Measurements from ENCODE around the gene STK39.

The STK39 gene

DNA sequence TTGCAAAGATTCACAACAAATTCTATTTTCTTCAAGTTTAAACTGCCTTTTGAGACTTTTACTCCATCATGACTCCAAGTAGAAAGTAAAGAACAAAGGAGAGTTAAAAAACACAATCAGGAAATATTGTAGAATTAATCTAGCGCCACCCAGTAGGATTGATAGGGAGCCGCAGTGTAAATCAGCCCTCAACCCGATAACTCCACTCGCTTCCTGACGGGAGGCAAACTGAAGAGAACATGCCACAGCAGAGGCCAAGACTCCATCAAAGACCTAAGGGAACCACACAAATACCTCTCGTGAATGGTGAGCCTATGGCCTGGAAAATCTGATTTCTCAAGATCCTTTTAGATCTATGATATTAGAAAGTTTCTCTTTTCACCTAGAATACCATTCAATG lies 319.0 kb downstream of the STK39 start:
- no peak for DNase-seq (ENCODE audit: low read depth in 3 of 3)

DNA sequence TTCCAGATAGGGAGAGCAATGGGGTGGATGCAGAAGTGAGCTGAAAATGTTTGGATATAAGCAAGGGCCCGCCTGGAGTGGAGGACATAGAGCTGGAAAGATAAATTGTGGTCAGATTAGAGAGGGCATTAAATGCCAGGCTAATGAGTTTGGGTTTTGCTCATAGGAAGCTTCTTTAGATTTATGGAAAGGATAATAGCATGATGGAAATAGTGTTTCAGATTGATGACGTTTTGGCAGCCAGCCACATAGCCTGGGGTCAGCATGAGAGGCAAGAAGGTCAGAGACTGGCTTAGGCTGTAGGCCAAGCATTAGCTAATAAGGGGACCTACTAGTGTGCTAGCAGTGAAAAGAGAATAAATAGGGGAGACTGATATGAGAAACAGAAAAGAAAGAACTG lies 321.6 kb downstream of the STK39 start:
- DNase-seq (ENCODE audit: low read depth in 3 of 3): no peak

DNA sequence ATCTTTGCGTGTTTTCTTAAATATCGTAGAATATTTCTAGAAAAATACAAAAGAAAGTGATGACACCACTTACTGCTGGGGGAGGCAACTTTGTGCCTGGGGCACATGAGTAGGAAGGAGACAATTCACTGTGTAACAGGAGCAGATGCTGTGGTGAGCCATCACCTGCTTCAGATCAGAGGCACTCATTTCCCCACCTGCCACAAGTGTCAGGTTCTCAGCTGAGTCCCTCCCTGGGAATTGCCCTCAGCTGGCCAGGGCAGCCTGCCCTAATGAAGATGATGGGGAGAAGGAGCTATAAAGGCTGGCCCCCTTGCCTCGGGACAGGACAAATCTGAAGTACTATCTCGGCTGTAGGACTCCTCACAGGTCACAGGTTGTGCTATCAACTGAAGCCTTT lies 322.8 kb downstream of the STK39 start:
- no peak for DNase-seq (ENCODE audit: low read depth in 3 of 3)

DNA sequence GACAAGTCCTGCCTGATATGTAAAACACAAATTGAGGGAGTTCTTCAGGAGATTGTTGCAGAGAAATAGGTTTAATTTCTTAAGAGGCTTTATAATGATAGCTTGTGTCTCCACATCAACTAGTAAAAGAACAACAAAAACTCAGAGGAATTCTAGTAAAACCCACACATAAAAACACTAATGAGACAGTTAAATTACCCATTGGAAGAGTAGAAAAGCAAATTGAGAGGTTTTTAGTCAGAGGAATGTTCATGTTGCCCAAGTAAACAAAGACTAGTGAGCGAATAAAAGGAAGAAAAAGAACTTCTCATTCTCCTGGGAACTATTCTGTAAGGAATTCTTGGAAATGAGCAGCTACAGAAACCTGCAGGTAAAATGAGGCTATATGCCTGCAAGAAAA lies 330.6 kb downstream of the STK39 start:
- DNase-seq (ENCODE audit: low read depth in 3 of 3): no peak

DNA sequence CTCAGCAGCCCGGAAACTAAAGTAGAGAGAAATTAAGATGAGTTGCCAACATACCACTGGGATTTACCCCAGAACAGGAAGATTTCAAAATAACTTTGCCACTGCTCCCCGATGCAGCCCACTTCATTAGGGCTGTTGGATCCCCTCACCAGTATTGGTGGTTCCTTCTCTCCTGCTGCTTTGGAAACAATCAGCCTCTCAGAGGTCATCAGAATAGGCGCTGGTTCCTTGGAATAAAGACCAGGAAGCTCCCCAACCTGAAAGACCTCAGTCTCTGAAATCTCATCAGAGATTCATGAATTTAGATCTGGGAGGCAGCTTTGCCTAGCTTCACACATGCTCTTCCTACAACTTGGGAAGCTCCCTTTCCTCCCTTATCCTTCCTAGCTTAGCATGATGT lies 332.4 kb downstream of the STK39 start:
- no peak for DNase-seq (ENCODE audit: low read depth in 3 of 3)

DNA sequence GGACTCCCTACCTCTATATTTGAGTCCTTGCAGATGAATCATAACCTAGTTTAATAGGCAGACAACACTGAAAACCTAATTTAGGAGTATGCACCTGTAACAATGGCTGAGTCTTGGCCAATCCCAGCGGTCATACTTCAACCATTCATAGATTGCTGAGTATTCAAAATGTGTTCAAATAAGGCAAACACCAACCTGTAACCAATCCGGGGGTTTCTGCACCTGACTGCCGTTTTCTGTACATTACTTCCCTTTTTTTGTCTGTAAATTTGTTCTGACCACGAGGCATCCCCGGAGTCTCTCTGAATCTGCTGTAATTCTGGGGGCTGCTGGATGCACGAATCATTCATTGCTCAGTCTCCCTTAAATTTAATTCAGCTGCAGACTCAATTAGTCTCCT lies 338.6 kb downstream of the STK39 start:
- no peak for DNase-seq (ENCODE audit: low read depth in 3 of 3)

DNA sequence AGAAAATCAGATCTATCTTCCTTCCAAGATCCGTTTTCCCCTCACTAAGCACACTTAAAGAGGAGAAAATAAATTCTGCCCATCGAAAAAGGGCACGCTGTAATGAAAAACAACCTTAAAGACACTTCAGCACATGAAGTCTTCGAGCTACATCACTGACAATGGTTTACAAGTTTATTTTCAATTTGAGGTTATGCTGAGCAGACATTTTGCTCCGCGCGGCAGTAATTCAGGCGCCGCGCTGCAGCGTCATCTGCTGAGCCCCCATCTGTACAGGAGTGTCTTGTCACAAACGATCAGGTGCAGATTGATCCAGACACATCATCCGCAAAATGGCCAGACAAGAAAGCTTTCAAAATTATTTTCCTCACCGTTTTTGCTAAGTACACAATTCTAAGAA lies 341.7 kb downstream of the STK39 start:
- DNase-seq (ENCODE audit: low read depth in 3 of 3): no peak
